HG03520 (cell line): ENCODE measurements around the gene IRF2.
"Not testable (repeated sequence)": the region's sequence is repeated elsewhere in the genome, so short reads cannot be mapped to it uniquely, and the experiment has no call there.

Source experiments
- ATAC-seq: cut with Tn5 transposase; IDR thresholded peaks from one replicate; pipeline ENCODE4 v1.9.1; 2021; ENCODE audit warnings: mild to moderate bottlenecking, moderate library complexity; ENCODE audit not compliant: unreplicated experiment

IRF2 gene

GRCh38 chr4:184350213-184350817, 124.0 kb downstream of the IRF2 start:
- ATAC-seq = no peak

DNA sequence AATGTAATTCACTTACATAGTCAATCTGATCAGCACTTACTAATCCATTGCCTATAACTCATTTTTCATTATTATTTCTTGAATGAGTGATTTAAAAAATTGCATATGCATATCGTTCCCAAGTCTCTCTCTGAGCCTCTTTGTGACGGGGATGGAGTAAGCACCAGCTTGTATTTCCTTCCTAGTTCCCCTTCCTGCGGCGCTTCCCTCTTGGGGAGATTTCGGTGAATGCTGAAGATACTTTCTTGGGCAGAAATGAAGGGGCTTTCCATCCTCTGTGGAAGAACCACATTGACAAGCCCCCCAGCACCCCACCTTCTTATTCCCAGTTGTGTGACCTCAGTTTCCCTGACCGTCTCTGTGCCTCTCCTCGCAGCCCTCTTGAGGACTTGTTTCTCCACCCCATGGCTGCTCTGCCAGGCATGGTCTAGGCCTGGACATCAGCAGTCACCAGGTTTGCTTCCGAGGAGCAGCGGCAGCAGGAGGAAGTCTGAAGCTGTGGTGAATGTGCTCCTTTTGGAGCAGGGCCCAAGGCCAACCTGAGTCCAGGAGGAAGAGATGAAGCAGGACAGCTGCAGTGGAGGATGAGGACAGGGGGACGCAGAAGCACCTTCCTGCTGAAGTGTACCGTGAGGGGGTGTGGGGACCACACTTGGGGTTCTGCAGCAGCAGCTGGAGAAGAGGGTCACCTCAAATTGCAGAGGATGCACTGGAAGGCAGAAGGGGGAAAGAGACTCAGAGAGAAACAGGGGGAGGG, 124.9 kb downstream of the IRF2 start:
- no peak for ATAC-seq

DNA sequence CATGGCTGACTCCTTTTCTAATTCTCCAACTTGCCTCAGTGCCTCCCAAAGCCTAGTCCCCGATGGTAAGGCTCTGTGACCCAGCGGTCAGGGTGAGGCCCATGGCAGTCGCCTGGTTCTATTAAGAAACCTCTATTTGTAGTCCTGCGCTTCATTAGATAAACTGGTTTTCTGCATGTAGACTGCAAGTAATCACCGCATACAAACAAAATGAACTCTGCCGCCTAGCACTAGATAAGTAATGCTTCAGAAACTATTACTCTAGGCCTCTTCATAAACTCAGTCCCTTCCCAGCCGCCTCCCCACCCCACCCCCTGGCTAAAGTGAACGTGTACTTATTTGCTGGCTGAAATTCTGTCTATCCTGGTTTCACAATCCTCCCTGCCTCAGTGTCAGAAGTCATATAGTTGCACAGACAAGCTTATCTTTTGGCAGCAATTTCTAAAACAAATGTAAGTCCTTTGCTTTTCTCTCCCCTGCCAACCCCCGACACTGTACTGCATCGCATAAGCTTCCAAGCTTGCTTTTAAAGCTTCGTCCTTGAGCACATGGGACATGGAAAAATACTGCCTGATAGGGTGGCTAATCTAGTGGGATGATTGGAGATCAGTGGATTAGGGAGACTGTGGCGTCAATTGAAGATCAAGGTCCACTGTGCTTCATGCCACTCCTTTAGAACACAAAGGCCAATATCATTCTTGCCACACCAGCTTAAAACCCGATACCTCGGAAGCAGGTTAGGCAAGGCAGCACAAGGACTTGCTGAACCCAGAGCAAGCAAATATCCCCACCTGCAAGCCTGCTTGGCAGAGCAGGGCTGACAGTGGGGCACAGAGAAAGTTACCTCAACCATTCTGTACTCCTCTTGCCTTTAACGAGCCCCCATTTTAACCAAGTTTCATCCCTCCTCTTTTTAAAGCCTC, 125.8 kb downstream of the IRF2 start:
- ATAC-seq = no peak

DNA sequence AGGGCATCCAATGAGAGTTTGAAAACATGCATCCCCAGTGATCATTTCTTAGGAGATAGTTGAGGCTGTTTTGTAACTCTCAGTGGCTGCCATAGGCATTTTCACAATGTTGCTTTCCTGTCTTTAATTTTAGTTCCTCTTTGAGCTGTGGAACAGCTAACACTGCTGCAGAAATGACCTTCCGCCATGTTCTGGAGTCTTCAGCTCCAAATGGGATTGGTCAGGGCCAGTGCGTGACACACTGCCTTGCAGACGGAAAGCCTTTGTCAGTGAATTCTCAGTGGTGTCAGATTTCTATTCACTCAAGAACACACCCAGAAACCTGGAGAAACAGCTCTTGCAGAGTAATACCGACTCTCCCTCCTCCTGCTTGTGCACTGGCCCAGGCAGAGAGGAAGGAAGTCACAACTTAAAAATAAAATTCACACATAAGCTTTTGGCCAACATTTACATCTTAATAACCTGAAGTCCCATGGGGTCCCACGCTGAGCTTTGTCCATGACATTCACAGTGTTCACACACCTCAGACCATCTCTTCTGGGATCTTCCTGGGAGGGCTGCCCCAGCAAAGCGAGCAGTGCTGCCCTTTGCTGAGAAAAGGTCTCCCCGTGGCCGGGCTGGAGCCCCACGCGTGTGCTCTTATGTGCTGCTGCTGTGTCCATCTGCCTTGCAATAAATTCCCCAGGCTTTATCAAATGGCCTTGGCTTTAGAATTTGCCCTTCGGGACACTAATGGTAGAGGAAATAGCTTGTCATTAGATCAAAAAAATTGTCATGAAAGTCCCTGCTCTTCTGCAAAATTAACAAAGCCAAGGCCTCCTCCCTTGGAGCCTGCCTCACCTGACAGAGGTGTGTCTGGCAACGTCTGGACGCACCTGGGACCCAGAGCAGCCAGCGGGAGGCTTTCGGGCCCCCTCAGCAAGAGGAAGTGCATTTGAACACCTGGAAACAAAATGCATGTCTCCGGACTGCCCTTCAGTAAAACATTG, 126.8 kb downstream of the IRF2 start:
- ATAC-seq = peak; percentile 68

DNA sequence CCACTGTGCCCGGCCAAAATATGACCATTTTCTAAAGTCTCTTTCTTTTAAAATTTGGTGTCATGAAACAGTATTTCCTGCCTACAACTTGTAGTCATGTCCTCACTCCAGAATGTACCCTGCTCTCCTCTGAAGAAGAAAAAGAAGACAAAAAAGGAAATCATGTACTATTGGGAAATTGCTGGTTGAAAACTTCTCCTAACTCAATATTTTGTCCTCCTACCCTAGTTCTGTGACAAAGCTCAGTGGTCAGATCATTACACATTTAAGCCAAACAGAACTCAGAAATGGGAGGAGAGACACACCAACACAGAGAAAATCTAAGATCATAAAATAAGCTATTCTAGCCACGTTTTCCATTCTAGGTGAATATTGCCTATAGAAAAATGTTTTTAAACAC, 127.7 kb downstream of the IRF2 start:
- no peak for ATAC-seq

DNA sequence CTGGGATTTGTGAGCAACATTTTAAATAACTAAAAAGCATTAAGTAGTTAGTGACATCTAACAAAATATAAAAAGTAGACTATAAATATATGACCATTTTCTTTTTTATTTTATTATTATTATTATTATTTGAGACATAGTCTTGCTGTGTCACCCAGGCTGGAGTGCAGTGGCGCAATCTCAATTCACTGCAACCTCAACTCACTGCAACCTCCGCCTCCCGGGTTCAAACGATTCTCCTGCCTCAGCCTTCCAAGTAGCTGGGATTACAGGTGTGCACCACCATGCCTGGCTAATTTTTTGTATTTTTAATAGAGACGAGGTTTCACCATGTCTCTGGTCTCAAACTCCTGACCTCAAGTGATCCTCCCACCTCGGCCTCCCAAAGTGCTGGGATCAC, 128.1 kb downstream of the IRF2 start:
- ATAC-seq = not testable (repeated sequence)

- ATAC-seq = no peak
Measured at GRCh38 chr4:184345573-184345922, 128.8 kb downstream of the IRF2 start.

DNA sequence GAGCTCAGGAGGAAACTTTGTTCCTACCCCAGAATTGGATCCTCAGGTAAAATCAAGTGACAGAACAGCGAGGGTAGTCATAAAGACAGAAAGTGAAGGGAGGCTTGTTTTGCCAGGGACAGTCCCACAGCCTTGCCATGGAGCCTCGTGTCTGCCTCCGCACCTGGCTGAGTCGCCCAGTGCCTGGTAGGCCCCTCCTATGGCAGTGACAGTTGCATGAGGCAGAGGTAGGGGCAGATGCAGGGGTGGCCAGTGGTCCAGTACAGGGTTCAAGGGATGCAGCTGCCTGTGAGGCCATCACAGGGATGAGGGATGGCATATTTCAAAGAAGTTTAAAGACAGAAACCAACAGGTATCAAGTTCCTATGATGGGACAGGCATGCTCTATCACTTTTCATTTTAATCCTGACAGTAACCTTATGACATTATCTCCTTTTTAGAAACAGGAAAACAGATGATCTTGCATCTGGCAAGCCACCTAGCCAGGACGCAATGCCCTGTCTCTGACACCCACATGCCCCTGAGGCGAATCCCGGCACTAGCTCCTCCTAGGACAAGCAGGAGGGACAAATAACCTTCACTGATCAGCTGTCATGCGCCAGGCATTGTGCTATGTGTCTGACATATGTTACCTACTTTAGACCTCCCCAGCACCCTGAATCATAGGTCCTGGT, 129.3 kb downstream of the IRF2 start:
- no peak for ATAC-seq

GRCh38 chr4:184344435-184344834, 129.9 kb downstream of the IRF2 start:
- ATAC-seq = no peak

DNA sequence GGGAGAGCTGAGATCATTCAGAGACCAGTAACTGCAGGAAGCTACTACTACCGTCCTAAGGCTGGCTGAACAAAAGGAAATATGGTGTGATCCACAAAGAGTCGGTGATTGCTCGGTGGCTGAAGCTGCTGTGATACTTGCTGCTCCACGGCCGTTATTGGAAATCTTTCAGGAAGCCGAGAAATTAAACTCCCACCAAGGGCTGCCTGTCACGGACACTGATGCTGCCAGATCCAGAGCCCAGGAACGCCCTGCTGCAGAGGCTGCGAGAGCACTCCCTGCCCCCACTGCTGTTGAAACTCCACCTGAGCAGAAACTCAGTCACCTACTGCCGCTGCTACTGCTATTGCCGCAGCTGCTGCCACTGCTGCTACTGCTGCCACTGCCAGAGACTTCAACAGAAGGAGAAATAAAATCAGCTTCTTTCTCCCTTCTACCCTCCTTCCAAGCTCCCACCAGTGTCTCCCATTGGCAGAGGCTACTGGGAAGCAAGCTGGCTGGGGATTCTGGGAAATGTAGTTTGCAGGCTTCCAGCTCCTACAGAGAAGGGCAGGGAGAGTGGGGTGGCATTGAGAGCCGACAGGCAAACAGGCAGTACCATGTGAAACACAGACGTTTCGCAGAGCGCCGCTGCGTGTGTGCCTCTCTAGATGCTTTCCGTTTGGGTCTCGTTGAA, 130.7 kb downstream of the IRF2 start:
- ATAC-seq = no peak

- ATAC-seq = not testable (repeated sequence)
Measured at GRCh38 chr4:184342857-184343237, 131.5 kb downstream of the IRF2 start.

DNA sequence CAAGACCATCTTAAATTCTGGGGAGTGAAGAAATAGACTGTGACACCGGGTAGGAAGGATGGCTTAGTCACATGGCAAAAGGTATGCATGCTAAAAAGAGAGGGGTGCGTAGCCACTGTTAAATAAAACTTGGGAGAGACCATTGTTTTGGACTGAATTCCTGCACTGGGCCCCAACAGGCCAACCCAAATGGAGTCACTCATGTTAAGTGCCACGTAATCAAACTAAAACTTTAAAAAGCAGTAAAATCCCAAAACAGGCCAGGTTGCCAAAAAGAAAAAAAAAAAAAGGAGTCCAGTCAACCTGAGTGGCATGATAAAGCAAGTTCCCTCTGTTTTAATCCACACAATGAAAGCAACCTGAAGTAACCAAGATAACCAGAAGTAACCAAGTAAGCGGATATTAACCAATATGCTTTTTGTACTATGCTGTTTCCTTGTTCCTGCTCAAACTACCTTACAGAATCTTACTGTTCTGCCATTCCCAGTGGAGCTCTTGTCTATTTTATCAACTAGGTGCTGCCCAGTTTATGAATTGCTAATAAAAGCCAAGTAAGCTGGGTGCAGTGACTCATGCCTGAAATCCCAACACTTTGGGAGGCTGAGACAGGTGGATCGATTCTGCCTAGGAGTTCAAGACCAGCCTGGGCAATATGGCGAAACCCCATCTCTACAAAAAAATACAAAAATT, 132.0 kb downstream of the IRF2 start:
- ATAC-seq = no peak

- ATAC-seq = not testable (repeated sequence)
Measured at GRCh38 chr4:184339398-184340193, 134.8 kb downstream of the IRF2 start.

DNA sequence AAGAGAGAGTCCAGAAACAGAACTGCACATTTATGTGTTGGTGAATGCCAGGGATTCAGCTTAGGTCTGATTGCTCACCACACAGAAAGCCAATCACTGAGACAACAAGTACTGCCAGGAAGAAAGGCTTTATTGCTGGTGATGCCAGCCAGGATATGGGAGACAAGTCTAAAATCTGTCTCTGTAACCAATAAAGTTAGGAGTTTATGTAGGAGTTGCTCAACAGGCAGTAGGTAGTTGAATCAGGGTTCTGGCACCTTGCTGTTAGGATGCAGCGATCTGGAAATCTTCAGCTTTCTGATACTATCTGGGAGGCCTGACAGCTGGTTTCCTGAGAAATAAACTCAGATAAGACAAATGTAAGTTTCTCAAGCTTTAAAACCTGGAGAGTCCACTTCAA, 136.4 kb downstream of the IRF2 start:
- no peak for ATAC-seq
